IMR-90 (cell line): ENCODE data around the gene APC2. TPM values are rescaled to one million over a fixed set of nuclear protein-coding genes. Genes with fewer than 3 reads are reported as not detected.

Experiments used
- ATAC-seq: fragments of 200-7000 bp; cut with Tn5 transposase; 2 replicates; pipeline ENCODE4 v1.9.1; 2020; ENCODE audit warnings: low read depth, mild to moderate bottlenecking, moderate library complexity
- BruUV-seq: library from RNA; stranded (reverse); fragments of 400-500 nt; replicated peaks from 2 replicates; lab custom pipeline; 2021; lab: Mats Ljungman, UMichigan
- CTCF ChIA-PET: fragments of 300-600 bp; formaldehyde crosslinking; extraction: SDS; loops from one replicate; lab custom pipeline; 2021; ENCODE audit warnings: antibody characterized with exemption; lab: Yijun Ruan, JAX
- POLR2A ChIA-PET: fragments of 300-600 bp; sonication (Branson Sonifier 250); formaldehyde crosslinking; loops from one replicate; lab custom pipeline; 2022; ENCODE audit warnings: antibody characterized with exemption; ENCODE audit not compliant: unreplicated experiment; lab: Charles Lee
- DNase-seq: peaks from one replicate; pipeline ENCODE4 v3.0.0; 2013
- H2AFZ ChIP-seq: replicated peaks from 2 replicates; pipeline ENCODE3; 2013; ENCODE audit warnings: low read length, mild to moderate bottlenecking; ENCODE audit not compliant: poor library complexity
- H2AK5ac ChIP-seq: 2 replicates; pipeline ENCODE4 v1.6.1; 2013; ENCODE audit warnings: low read depth, low read length, inconsistent platforms
- H2AK9ac ChIP-seq: replicated peaks from 2 replicates; pipeline ENCODE3; 2013; ENCODE audit warnings: mild to moderate bottlenecking, low read depth, low read length, moderate library complexity; ENCODE audit not compliant: poor library complexity
- H2BK120ac ChIP-seq: 2 replicates; pipeline ENCODE4 v1.6.1; 2013; ENCODE audit warnings: low read depth, low read length, inconsistent platforms
- H2BK15ac ChIP-seq: 3 replicates; pipeline ENCODE4 v1.6.1; 2013; ENCODE audit warnings: low read depth, low read length, inconsistent platforms
- H2BK20ac ChIP-seq: 2 replicates; pipeline ENCODE4 v1.6.1; 2013; ENCODE audit warnings: low read depth, mild to moderate bottlenecking, inconsistent platforms, low read length, moderate library complexity
- H2BK5ac ChIP-seq: 2 replicates; pipeline ENCODE4 v1.6.1; 2013; ENCODE audit warnings: mild to moderate bottlenecking, low read depth, low read length, inconsistent platforms; ENCODE audit not compliant: poor library complexity, severe bottlenecking
- H3K14ac ChIP-seq: replicated peaks from 2 replicates; pipeline ENCODE4 v1.6.1; 2013; ENCODE audit warnings: low read depth, low read length, inconsistent platforms
- H3K18ac ChIP-seq: 2 replicates; pipeline ENCODE4 v1.6.1; 2013; ENCODE audit warnings: low read depth, low read length, control low read depth
- H3K23ac ChIP-seq: 2 replicates; pipeline ENCODE4 v1.6.1; 2013; ENCODE audit warnings: low read depth, low read length, inconsistent platforms
- H3K27ac ChIP-seq: 2 replicates; pipeline ENCODE4 v1.5.1; 2013; ENCODE audit warnings: mild to moderate bottlenecking, control low read depth, low read length; ENCODE audit not compliant: insufficient read depth
- H3K27me3 ChIP-seq: 2 replicates; pipeline ENCODE4 v1.6.1; 2013; ENCODE audit warnings: low read length; ENCODE audit not compliant: control insufficient read depth, insufficient read depth
- H3K36me3 ChIP-seq: 2 replicates; pipeline ENCODE4 v1.6.1; 2013; ENCODE audit warnings: low read length, mixed read lengths; ENCODE audit not compliant: control insufficient read depth, insufficient read depth
- H3K4ac ChIP-seq: 2 replicates; pipeline ENCODE4 v1.6.1; 2013; ENCODE audit warnings: low read depth, low read length, inconsistent platforms
- H3K4me1 ChIP-seq: 2 replicates; pipeline ENCODE4 v1.6.1; 2013; ENCODE audit warnings: low read length, mixed read lengths; ENCODE audit not compliant: control insufficient read depth, insufficient read depth
- H3K4me2 ChIP-seq: 2 replicates; pipeline ENCODE4 v1.6.1; 2013; ENCODE audit warnings: low read depth, mild to moderate bottlenecking, control low read depth, low read length, moderate library complexity
- H3K4me3 ChIP-seq: 2 replicates; pipeline ENCODE4 v1.5.1; 2013; ENCODE audit warnings: low read depth, mild to moderate bottlenecking, control low read depth, low read length, moderate library complexity; ENCODE audit not compliant: insufficient read depth
- H3K56ac ChIP-seq: 2 replicates; pipeline ENCODE4 v1.6.1; 2013; ENCODE audit warnings: low read length, inconsistent platforms; ENCODE audit not compliant: insufficient read depth; ENCODE audit errors: extremely low read depth
- H3K79me1 ChIP-seq, 2 experiments: 2 replicates each; pipeline ENCODE4 v1.6.1; 2013; ENCODE audit warnings: low read length in 2 of 2, inconsistent platforms in 1 of 2, low read depth in 1 of 2
- H3K9ac ChIP-seq: 2 replicates; pipeline ENCODE4 v1.6.1; 2013; ENCODE audit warnings: low read depth, low read length, control low read depth
- H3K9me1 ChIP-seq: 2 replicates; pipeline ENCODE4 v1.6.1; 2013; ENCODE audit warnings: low read length, inconsistent platforms; ENCODE audit not compliant: insufficient read depth
- H3K9me3 ChIP-seq: 2 replicates; pipeline ENCODE4 v1.6.1; 2013; ENCODE audit warnings: low read length; ENCODE audit not compliant: control insufficient read depth, insufficient read depth
- H4K20me1 ChIP-seq: 2 replicates; pipeline ENCODE4 v1.6.1; 2013; ENCODE audit warnings: low read length, inconsistent platforms; ENCODE audit not compliant: insufficient read depth
- H4K5ac ChIP-seq: 2 replicates; pipeline ENCODE4 v1.6.1; 2013; ENCODE audit warnings: mild to moderate bottlenecking, low read depth, low read length, control low read depth
- H4K8ac ChIP-seq, 2 experiments: 2 replicates each; pipeline ENCODE4 v1.6.1; 2013; ENCODE audit warnings: low read depth in 2 of 2, low read length in 2 of 2, control low read depth in 1 of 2, inconsistent platforms in 1 of 2
- H4K91ac ChIP-seq: 2 replicates; pipeline ENCODE4 v1.6.1; 2013; ENCODE audit warnings: low read depth, low read length, inconsistent platforms; ENCODE audit not compliant: insufficient read depth
- NFE2L2 ChIP-seq: fragments of 150-350 bp; IDR thresholded peaks from 2 replicates; pipeline ENCODE4 v1.6.1; 2016; ENCODE audit warnings: low read depth, mild to moderate bottlenecking, low read length
- POLR2A ChIP-seq: IDR thresholded peaks from 2 replicates; pipeline ENCODE4 v1.6.1; 2012; ENCODE audit warnings: mild to moderate bottlenecking, low read depth, low read length
- RCOR1 ChIP-seq: IDR thresholded peaks from 2 replicates; pipeline ENCODE4 v1.6.1; 2012; ENCODE audit warnings: mild to moderate bottlenecking, low read length, improper control_type of control experiment; ENCODE audit not compliant: insufficient replicate concordance
- RFX5 ChIP-seq: IDR thresholded peaks from 2 replicates; pipeline ENCODE4 v1.8.0; 2012; ENCODE audit warnings: low read depth, mild to moderate bottlenecking, low read length, moderate library complexity
- SMC3 ChIP-seq: fragments of 150-350 bp; IDR thresholded peaks from 2 replicates; pipeline ENCODE4 v1.6.1; 2016; ENCODE audit warnings: low read depth, mild to moderate bottlenecking, antibody characterized with exemption, low read length, moderate library complexity
- WGBS, 2 experiments: methylation state at CpG; one replicate each; pipeline versions ENCODE4 v1.1.5 to v1.1.7; 2013; ENCODE audit warnings: missing lambda C conversion rate in 2 of 2; ENCODE audit not compliant: insufficient read length in 1 of 2; ENCODE audit errors: extremely low coverage in 2 of 2; 5-methylcytosine and 5-hydroxymethylcytosine counted together
- dilution Hi-C: fragments of 300-500 bp; cut with HindIII; formaldehyde crosslinking; loops from one replicate; pipeline ENCODE4 v1.14.3; 2018; ENCODE audit warnings: low sequenced_read_pairs; ENCODE audit not compliant: unreplicated experiment
- in situ Hi-C: fragments of 300-500 bp; cut with MboI; formaldehyde crosslinking; loops from 3 replicates; pipeline ENCODE4 v1.14.3; 2019; ENCODE audit warnings: low sequenced_read_pairs, inconsistent platforms, mixed read lengths
- intact Hi-C: fragments of 100-400 bp; cut with micrococcal nuclease; formaldehyde crosslinking; loops from 2 replicates; pipeline ENCODE4 v1.10.0; 2022
- polyA plus RNA-seq, 3 experiments: library from polyadenylated mRNA; depleted of rRNA; stranded (reverse); fragments of >200 nt; gene quantifications; 2 replicates each; pipeline ENCODE4 v1.2.3, GENCODE V29; 2012; ENCODE audit warnings: low replicate concordance in 1 of 3
- total RNA-seq: library from RNA; depleted of rRNA; stranded (reverse); fragments of >200 nt; gene quantifications from 2 replicates; pipeline ENCODE4 v1.2.3, GENCODE V29; 2012

The APC2 gene
- total and polyA plus RNA-seq, 2 of the 4 experiments (the other 2 are of a cell fraction): 0.36 to 0.41 TPM

- Histone ChIP-seq H3K27me3 (peaks cover 73% of the 10 kb centered on the region), H2BK15ac (no peak overlapping the region), H3K23ac (no peak overlapping the region), H3K4me1 (no peaks in the 10 kb centered on the region), H4K5ac (no peak overlapping the region), H2AK9ac (peak overlapping the region; percentile 42), H3K4ac (no peak overlapping the region), H2BK120ac (no peak overlapping the region), H3K4me2 (no peak overlapping the region), H2BK20ac (no peak overlapping the region), H2BK5ac (no peak overlapping the region), H3K9me3 (no peaks in the 10 kb centered on the region), H2AK5ac (no peak overlapping the region), H3K79me1 (no peaks in the 10 kb centered on the region), H3K27ac (no peak overlapping the region), H3K9me1 (no peaks in the 10 kb centered on the region), H3K4me3 (no peak overlapping the region), H2AFZ (peak overlapping the region; percentile 43), H3K9ac (no peak overlapping the region), H3K36me3 (no peaks in the 10 kb centered on the region), H3K18ac (no peak overlapping the region), H4K91ac (no peak overlapping the region), H3K56ac (no peak overlapping the region), H4K20me1 (peaks cover 57% of the 10 kb centered on the region), H3K14ac (no peak overlapping the region), H4K8ac (no peak overlapping the region)
- TF ChIP-seq RCOR1 (no peak), SMC3 (no peak), NFE2L2 (no peak), RFX5 (no peak), POLR2A (no peak)
- POLR2A ChIA-PET: no interaction called here
- DNase-seq (no peak), ATAC-seq (no peak)
- no TSS peak for BruUV-seq
- CTCF ChIA-PET: interaction anchor here (0.6 to 0.7 kb wide), 2 partner anchors 32 to 413 kb away, joined by 3 read pairs; partner anchors contain the start of gene ABCA7
- dilution Hi-C loops: no loop called here
- WGBS, 2 experiments: 55% methylated on average over 9 of the region's 30 CpGs; no CpG with 5 or more reads in 1 of the 2 experiments
- in situ Hi-C loops: no loop called here
- intact Hi-C loops: no loop called here
Measured at GRCh38 chr19:1452802-1453524, 3.0 kb downstream of the APC2 start.
